Measurements from ENCODE around the gene CRKL.

CRKL gene

DNA sequence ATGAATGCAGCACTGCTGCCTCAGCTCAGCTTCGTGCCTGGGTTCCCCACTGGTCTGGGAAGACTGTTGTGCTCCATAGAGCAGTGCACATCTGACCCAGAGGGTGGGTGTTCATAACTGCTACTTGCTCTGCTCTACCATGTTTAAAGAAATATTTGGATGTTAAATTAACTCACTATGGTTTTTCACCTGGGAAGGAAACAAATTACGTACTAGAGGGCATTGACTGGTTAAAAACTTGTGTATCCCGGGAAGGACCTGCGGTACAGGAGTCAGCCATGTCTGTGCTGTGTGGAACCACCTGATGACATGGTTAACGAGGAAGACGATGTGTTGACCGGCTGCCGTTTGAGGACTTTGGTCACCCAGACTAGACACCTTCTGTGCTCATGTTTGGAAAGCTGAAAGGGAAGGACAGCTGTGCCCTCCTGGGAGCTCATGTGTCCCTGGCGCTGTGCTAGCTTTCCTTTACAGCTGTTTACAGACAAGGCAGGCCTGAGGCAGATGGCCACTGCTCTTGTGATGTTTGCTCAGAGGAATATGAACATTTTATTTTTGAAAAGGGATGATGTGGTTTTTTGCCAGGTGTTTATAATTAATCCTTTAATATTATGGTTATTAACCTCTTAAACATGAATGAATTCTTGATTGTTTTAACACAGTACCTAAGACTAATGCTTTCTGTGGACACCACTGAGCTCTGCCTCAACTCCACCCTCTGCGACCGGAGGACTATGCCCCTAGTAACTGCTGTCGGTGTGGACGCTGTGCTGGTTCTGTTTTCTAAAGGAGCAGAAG is 35.5 kb downstream of the CRKL start:
- no peak for DNase-seq (ENCODE audit: low spot score)

- DNase-seq (ENCODE audit: low spot score): no peak
These were observed 36.1 kb downstream of the CRKL start for GRCh38 chr22:20953342-20953608.

- no peak for DNase-seq (ENCODE audit: low spot score)
These were observed 36.7 kb downstream of the CRKL start for GRCh38 chr22:20953668-20954500.

DNA sequence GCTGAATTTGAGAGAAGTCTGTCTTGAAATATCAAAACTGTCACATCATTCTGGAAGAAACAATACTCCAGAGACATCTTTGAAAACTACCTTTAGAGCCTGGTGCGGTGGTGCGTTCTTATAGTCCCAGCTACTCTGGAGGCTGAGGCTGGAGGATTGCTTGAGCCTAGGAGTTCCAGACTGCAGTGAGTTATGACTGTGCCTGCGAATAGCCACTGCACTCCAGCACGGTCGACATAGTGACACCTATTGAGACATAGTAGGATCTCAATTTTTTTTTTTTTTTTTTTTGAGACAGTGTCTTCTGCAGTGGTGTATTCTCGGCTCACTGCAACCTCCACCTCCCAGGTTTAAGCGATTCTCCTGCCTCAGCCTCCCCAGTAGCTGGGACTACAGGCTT is 38.3 kb downstream of the CRKL start:
- no peak for DNase-seq (ENCODE audit: low spot score)

DNA sequence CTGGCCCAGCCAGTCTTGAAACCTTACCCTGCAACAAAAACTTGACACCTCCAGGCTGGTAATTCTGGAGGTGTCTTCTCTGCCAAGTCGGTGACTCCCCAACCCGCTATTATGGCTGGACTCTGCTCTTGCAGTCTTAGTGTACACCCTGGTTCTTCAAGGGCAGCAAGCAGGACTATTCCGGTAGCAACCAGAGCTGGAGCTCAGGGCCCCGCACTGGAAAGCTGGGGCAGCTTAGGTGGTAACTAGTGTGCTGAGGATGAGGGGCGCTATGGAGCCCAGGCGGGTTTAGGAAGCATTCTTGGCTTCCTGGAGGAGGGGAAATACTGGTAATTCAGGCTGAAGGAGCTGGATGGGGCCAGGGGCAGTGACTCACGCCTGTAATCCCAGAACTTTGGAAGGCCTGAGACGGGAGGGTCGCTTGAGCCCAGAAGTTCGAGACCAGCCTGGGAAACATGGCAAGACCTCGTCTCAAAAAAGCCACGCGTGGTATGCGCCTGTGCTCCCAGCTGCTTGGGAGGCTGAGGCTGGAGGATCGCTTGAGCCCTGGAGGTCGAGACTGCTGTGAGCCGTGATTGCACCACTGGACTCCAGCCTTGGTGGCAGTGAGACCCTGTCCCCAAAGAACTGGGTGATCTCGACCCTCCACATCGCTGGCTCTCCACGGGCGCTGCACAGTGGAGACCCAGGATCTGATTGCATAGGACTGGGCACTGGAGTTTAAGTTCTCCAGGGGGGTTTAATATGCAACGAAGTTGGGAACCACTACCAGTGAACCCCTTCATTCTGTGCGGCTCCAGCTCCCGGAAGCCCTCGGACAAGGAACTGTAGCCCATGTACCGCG is 39.3 kb downstream of the CRKL start:
- DNase-seq (ENCODE audit: low spot score): peak; percentile 64

DNA sequence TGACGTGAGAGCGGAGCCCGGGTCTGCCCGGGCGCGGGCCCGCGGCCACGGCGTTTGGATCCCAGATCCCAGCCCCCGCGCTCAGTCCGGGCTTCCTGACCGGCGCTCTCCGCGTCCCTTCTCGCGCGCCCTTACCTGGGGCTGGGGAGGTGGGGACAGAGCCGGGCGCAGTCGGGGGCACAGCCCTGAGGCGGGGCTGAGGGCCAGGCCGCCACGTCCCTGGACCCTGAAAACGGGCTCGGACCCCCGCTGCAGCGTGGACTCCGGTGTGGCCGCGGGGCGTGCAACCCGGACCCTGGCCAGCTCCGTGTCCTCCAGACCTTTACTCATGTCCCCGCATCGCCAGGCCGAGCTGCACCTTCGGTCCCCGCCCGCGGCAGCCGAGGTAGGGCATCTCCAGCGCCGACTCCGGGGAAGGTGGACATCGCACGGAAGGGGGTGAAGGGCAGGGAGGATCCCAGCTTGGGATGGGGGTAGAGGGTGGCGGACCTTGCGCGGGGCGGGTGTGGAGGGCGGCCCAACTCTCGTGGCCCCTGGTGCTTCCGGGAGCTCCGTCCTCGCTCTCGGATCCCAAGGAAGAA is 40.0 kb downstream of the CRKL start:
- no peak for DNase-seq (ENCODE audit: low spot score)

DNA sequence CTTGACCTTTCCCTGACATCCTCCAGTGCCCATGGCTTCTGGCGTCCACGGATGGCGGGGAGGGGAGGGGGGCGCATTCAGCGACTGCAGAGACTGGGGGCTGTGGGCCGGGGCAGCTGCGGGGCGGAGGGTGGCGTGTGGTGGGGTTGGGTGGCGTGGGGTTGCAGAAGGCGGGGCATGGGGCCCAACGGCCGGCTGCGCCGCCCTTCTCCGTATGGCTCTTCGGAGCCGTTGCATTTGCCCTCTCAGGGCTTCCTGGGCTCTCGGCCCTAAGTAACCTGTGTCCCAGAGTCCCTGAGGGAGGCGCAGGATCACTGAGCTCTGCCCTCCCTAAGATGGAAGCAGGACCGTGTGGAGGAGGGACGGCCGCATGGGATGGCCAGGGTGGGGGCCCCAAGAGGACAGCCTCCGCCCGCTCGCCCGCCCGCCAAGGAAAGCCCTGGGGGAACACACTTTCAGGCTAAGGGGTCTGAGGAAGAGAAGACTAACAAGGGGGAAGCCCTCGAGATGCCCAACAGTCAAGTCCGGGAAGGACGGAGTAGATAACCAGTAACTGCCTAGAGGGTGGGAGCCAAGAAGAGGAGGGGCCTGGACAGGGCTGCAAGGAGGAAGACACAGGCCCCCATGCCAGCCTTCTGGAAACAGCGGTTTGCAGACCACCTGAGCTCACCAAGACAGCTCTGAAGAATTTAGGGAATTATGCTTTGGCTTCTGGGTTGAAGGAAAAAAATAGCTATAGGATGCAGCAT is 40.6 kb downstream of the CRKL start:
- peak; percentile 59 for DNase-seq (ENCODE audit: low spot score)

DNA sequence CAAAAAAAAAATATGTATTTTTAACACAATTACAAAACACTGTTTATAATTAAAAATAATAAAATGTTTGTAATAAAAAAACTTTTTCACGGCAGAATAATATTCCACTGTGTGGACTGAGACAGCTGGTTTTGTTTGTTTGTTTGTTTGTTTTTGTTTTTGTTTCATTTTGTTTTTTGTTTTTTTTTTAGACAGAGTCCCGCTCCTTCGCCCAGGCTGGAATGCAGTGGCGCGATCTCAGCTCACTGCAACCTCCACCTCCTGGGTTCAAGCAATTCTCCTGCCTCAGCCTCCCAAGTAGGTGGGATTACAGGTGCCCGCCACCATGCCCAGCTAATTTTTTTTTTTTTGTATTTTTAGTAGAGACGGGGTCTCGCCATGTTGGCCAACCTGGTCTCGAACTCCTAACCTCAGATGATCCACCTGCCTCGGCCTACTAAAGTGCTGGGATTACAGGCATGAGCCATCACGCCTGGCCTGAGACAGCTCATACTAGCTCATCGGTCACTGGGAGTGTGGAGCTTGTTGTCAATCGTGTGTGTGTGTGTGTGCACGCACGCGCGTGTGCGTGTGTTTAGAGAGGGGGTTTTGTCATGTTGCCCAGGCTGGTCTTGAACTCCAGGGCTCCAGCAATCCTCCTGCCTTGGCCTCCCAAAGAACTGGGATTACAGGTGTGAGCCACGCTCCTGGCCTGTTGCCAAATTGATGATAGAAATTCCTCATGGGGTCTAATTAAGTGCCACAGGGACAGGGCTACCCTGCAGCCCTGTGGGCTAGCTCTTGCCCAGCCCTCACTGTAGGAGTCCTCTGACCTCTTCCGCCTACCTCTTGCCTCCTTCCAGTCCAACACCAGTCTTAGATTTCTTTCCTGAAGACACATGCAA is 42.6 kb downstream of the CRKL start:
- DNase-seq (ENCODE audit: low spot score): no peak

DNA sequence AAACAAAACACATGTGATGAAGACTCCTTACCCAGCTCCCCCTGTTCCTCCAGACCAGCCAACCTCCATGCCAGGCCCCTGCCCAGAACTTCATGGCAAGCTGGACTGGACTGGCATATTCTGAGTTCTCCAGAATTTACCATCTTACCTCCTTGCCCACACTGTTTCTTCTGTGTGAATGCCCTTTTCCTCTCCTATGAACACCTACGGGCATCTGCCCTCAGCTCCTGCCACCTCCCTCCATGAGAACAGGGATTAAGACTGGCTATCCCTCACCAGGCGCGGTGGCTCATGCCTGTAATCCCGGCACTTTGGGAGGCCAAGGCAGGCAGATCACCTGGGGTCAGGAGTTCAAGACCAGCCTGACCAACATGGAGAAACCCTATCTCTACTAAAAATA is 43.4 kb downstream of the CRKL start:
- DNase-seq (ENCODE audit: low spot score): no peak

DNA sequence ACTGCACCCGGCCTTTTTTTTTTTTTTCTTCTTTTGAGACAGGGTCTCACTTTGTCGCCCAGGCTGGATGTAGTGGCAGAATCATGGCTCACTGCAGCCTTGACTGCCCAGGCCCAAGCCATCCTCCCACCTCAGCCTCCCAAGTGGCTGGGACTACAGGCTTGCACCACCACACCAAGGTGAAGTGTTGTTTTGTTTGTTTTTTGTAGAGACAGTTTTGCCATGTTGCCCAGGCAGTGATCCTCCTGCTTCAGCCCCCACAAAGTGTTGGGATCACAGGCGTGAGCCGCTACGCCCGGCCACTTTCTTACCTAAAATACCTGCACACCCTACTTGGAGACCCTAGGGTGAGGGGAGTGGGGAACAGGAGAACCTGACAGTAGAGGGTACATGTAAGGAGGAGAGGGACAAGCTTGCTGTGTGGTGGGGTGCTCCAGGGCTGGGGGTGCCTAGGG is 45.3 kb downstream of the CRKL start:
- DNase-seq (ENCODE audit: low spot score): no peak

DNA sequence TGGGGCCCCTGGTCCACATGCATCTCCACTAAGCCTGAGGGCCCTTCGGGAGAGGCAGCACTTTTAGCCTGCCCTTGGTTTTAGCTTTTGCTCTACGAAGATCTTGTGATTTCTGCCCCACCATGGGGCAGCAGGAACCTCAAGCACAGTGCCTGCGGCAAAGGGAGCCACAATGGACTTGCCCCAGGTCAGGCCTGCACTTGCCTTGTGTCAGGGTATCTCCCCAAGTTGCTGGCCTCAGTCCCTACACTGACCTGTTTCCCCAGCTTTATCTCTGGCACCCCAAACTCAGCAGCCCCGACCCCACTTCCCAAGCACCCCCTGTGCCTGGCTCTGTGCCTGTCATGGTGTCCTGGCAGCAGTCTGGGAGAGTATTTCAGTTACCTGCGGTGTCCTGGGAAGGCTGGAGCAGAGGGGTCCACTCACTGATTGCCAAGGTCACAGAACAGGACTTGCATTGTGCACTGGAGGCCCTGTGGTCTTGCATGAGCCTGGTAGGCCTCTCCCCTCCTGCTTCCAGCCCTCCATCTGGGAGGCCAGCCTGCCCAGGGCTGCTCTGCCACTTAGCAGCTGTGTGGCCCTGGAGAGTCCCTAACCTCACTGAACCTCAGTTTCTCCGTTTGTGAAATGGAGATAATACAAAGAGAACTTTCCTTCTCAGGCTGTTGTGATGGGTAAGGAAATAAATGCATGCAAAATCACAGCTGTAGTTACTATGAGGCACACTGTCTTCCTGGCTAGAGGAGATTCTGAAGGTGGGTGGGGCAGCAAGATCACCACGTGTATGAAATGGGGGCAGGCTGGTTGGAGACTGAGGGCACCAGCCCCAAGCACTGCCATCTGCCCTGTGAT is 46.2 kb downstream of the CRKL start:
- DNase-seq (ENCODE audit: low spot score): no peak

GRCh38 chr22:20964090-20964798 is 47.0 kb downstream of the CRKL start:
- DNase-seq (ENCODE audit: low spot score): no peak

- peak; percentile 52 for DNase-seq (ENCODE audit: low spot score)
These were observed 47.5 kb downstream of the CRKL start for GRCh38 chr22:20964799-20965103.

DNA sequence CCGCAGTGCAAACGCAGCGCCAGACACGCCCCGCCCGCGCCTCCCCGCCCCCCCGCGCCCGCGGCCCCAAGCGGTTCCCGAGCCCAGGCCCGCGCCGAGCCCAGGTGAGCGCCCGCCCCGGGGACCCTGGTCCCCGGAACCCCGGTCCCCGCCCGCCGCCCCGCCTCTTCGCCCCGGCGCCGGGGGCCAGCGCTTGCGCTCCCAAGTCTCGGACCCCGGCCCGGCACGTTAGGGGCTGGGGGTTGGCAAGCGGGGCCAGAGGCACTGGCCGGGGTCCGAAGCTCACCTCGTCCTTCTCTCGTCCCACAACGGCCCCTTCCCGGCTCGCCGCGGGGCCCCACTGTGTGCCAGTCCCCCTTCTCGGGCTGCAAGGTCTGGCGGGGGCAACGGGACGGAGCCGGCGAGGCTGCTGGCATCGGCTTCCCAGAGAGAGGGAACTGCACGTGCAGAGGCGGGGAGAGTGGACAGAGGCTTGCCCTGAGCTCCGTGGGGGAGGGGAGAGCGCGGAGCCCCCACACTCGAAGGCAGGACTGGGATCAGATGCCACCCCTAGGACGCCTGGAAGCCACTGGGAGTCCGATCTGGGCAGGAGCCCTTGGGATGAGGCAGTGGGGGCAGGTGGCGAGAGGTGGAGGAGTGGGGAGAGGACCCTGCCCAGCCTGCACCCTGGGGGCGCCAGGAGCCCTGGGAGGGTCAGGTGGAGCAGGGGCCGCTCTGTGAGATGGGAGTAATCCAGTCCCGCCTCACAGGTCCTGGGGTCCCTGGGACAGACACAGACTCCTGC is 48.1 kb downstream of the CRKL start:
- DNase-seq (ENCODE audit: low spot score): peak; percentile 48

DNA sequence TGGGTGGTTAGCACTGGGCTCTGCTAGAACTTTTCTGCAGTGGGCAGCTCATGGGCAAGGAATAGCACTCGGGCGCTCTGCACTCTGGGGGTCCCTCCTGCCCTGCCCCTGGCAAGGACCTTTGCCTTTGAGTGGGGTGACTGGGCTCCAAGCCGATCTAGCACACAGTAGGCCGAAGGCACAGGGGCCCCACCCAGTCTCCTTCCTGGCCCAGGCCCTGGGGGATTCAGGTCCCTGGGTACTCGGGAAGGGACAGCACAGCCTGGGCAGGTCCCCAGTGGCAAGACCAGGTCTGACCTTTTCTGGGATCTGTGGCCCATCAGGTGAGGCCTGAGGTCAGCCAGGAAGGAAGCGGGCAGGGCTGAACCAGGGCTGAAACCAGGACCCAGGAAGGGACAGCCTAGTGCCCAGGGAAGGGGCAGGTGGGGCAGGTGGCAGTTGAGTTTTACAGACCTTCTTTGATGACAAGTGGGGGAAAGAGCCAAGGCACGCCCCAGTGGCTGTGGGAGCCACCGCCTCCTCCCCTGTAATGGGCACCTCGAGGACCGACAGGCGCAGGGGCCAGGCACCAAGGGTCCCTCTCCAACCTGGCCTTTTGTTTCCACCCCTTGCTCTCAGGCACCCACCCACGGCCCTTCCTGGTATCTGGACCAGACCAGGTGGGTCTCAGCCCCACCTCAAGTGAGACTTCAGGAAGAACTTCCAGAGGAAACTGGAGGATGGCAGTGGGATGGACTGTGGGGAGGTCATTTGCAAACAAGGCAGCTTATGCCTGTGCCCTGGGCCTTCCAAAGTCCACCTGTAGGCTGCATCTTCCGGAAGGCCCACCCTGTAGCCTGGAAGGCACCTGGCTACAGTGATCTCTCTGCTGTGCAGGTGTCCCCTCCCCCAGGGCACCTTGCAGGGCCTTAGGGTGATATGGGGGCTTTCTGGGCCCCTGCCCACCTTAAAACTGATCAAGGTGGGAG is 49.0 kb downstream of the CRKL start:
- DNase-seq (ENCODE audit: low spot score): no peak

DNA sequence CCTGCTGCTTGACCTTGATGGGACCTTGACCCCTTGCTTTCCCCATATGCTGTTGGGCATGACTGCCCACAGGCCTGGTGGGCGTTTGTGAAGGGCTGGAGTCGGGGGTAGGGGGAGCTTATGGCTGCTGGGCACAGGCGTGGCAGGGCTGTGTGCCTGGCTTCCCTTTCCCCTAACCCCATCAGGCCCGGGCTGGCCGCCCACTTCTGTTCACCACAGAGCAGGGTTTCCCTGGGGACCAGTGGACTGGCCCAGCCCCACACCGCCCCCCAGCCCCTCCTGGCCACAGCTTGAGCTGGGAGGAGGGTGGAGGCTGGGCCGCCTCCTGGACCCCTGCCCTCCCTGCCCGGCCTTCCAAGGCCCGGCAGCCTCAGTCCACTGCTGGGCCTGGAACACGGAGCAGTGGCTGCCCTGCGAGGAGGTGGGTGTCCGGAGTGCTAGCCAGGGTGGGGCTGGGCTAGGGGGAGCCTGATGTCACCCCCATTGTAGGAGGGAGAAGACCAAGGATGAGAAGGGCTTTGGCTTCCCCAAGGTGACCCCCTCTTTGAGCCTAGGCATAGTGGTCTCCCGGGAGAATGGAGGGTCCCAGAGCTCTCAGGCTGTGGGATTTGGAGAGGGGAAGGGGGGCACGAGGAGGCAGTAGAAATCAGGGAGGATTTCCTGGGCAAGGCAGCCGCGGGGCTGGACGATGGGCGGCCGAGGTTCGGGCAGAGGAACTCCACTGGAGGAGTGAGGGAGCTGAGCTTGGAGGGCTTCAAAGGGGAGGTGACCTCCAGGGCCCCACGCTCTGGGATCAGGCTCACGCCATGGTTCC is 49.9 kb downstream of the CRKL start, which contains the start of gene AIFM3:
Gene AIFM3 (plus strand): TSS at position 373 of the 814 bp plus-strand sequence. CDS start 690 bp downstream, outside the sequence.
- no peak for DNase-seq (ENCODE audit: low spot score)

All from iPS-NIHi11 (cell line).